Spleen (tissue), 7 donors: ENCODE data around the gene CNGA3.

Experiments used
- POLR2A ChIP-seq, 3 donors: fragments of 450-650 bp; IDR thresholded peaks; one replicate each; pipeline ENCODE4 v1.5.1; 2017; ENCODE audit warnings: antibody characterized with exemption in 3 of 3, mild to moderate bottlenecking in 1 of 3
- TF ChIP-seq, protein P1 (sequence below), 11 experiments: fragments of 200-600 bp in 7 of 11; fragments of 450-650 bp in 4 of 11; sonication (generic) in 4 of 11; IDR thresholded peaks in 8 of 11; conservative IDR thresholded peaks in 3 of 11; 1 replicate in 7 of 11; 2 replicates in 4 of 11; pipeline versions ENCODE4 v1.4.0 to v1.8.0; 2016 to 2021; ENCODE audit warnings: antibody characterized with exemption in 11 of 11, inconsistent platforms in 4 of 11, mild to moderate bottlenecking in 1 of 11
- donor health status: DM: no; HTN: no; CAD: no; lungs with moderate emphysema.
- donor health status: DM: no; HTN: no; CAD: no.
- donor health status: DM: no; HTN: no; CAD: no.

DNA sequence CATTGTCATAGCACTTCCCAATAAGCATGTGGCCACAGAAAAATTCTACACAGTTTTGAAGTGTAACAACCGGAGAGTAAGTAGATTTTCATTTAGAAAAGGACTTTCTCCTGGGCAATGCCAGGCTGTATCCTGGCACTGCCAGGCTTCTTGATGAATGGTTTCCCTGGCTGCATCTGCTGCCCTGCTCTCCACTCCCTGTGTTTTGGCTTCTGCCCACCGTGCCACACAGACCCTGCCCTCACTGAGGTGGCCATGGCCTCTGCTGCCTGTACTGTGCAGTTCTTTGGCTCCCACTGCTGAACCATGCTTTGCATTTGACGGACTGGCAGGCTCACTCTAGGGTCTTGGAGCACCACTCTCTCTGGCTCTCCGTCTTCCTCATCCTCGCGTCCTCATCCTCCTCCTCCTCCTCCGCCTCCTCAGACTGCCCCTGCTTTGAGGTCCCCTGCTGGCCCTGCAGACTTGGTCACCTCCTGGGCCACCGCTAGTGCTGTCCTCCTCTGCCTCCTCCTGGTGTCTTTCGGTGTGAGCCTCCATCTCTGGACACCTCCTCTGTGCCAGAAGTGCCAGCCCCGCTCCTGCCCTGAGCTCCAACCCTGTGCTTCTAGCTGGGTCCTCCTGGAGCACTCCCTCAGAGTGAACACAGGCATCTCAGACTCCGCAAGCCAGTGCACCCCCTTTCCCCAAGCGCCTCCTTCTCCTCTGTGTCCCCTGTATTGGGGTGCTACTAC is 45.9 kb upstream of the CNGA3 start:
- TF ChIP-seq, protein P1, sequence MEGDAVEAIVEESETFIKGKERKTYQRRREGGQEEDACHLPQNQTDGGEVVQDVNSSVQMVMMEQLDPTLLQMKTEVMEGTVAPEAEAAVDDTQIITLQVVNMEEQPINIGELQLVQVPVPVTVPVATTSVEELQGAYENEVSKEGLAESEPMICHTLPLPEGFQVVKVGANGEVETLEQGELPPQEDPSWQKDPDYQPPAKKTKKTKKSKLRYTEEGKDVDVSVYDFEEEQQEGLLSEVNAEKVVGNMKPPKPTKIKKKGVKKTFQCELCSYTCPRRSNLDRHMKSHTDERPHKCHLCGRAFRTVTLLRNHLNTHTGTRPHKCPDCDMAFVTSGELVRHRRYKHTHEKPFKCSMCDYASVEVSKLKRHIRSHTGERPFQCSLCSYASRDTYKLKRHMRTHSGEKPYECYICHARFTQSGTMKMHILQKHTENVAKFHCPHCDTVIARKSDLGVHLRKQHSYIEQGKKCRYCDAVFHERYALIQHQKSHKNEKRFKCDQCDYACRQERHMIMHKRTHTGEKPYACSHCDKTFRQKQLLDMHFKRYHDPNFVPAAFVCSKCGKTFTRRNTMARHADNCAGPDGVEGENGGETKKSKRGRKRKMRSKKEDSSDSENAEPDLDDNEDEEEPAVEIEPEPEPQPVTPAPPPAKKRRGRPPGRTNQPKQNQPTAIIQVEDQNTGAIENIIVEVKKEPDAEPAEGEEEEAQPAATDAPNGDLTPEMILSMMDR (IDR thresholded peaks at IDR 0.05 in 8 of 11, conservative IDR thresholded peaks at IDR 0.05 in 3 of 11): no peak
- TF ChIP-seq POLR2A (IDR thresholded peaks at IDR 0.05): no peak
